Endothelial cell of umbilical vein (primary cell): ENCODE results near the gene GRAMD4.

ENCODE experiments used
- EZH2 ChIP-seq: IDR thresholded peaks from 2 replicates; pipeline ENCODE4 v1.6.1; 2012; ENCODE audit warnings: borderline replicate concordance, low read depth, mild to moderate bottlenecking, moderate library complexity, low read length, inconsistent platforms; ENCODE audit not compliant: severe bottlenecking
- GATA2 ChIP-seq: IDR thresholded peaks from 2 replicates; pipeline ENCODE4 v1.7.0; 2011; ENCODE audit warnings: low read depth, mild to moderate bottlenecking, moderate library complexity, mixed read lengths, low read length; ENCODE audit not compliant: insufficient read length, insufficient read depth
- JUN ChIP-seq: IDR thresholded peaks from 2 replicates; pipeline ENCODE4 v1.6.1; 2011; ENCODE audit warnings: borderline replicate concordance, low read depth; ENCODE audit not compliant: insufficient read length, insufficient read depth
- MYC ChIP-seq: IDR thresholded peaks from one replicate; pipeline ENCODE4 v1.6.1; 2011; ENCODE audit warnings: mild to moderate bottlenecking, low read depth, low read length
- POLR2A ChIP-seq: IDR thresholded peaks from 2 replicates; pipeline ENCODE4 v1.6.1; 2012; ENCODE audit warnings: low read depth, mild to moderate bottlenecking, control low read depth, low read length
- POLR2AphosphoS5 ChIP-seq: IDR thresholded peaks from 2 replicates; pipeline ENCODE4 v1.6.1; 2012; ENCODE audit warnings: low read depth, mild to moderate bottlenecking, control low read depth, low read length, moderate library complexity; ENCODE audit not compliant: insufficient read depth
- TF ChIP-seq, protein P1 (sequence below), 2 donors: IDR thresholded peaks; 1 replicate in 1 of 2; 2 replicates in 1 of 2; pipeline ENCODE4 v1.5.1; 2011; ENCODE audit warnings: low read length in 2 of 2, mild to moderate bottlenecking in 2 of 2, moderate library complexity in 2 of 2, control low read depth in 1 of 2, inconsistent platforms in 1 of 2, low read depth in 1 of 2; ENCODE audit not compliant: insufficient read depth in 1 of 2; ENCODE audit errors: extremely low read depth in 1 of 2
- TF ChIP-seq, protein P2 (sequence below): IDR thresholded peaks from 2 replicates; pipeline ENCODE4 v1.6.1; 2011; ENCODE audit not compliant: insufficient read depth, insufficient read length

DNA sequence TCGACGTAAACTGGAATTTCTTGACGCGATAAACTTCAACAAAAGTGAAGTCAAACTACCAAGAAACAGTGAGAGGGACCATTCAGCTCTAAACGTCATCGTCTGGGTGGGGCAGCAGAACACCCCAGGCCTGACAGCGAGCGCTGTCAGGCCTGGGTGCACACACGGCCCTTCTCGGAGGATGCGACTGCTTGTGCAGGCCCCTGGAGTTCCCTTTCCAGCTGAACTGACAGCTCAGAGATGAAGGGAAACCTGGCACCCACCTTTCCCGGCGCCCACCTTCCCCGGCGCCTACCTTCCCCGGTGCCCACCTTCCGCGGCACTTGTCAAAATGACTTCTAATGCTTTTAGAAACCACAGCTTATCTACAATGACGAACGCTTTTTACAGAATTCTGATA is 70.0 kb downstream of the GRAMD4 start:
- TF ChIP-seq EZH2, result no peak
- TF ChIP-seq POLR2A, result no peak
- TF ChIP-seq, protein P1, sequence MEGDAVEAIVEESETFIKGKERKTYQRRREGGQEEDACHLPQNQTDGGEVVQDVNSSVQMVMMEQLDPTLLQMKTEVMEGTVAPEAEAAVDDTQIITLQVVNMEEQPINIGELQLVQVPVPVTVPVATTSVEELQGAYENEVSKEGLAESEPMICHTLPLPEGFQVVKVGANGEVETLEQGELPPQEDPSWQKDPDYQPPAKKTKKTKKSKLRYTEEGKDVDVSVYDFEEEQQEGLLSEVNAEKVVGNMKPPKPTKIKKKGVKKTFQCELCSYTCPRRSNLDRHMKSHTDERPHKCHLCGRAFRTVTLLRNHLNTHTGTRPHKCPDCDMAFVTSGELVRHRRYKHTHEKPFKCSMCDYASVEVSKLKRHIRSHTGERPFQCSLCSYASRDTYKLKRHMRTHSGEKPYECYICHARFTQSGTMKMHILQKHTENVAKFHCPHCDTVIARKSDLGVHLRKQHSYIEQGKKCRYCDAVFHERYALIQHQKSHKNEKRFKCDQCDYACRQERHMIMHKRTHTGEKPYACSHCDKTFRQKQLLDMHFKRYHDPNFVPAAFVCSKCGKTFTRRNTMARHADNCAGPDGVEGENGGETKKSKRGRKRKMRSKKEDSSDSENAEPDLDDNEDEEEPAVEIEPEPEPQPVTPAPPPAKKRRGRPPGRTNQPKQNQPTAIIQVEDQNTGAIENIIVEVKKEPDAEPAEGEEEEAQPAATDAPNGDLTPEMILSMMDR (IDR thresholded peaks at IDR 0.05; ENCODE audit: extremely low read depth in 1 of 2, insufficient read depth in 1 of 2, low read depth in 1 of 2, low read length in 2 of 2), result no peak
- no peak for TF ChIP-seq POLR2AphosphoS5
- TF ChIP-seq, protein P2, sequence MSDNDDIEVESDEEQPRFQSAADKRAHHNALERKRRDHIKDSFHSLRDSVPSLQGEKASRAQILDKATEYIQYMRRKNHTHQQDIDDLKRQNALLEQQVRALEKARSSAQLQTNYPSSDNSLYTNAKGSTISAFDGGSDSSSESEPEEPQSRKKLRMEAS, result no peak
- no peak for TF ChIP-seq JUN
- no peak for TF ChIP-seq GATA2
- no peak for TF ChIP-seq MYC
